GM15510 (cell line): ENCODE data around the gene TSLP.
A peak's percentile ranks its signal among the peaks of the same experiment; 100 is the strongest.

Experiments used
- POLR2A ChIP-seq: IDR thresholded peaks from 3 replicates; pipeline ENCODE4 v1.6.1; 2011; ENCODE audit warnings: borderline replicate concordance; ENCODE audit not compliant: insufficient read length; ENCODE audit errors: extremely low read depth

The TSLP gene

GRCh38 chr5:111075520-111075919 lies 4.0 kb downstream of the TSLP start:
- no peak for TF ChIP-seq POLR2A

- no peak for TF ChIP-seq POLR2A
Measured at GRCh38 chr5:111076091-111076490, 4.6 kb downstream of the TSLP start.

GRCh38 chr5:111077678-111078077 lies 6.2 kb downstream of the TSLP start:
- no peak for TF ChIP-seq POLR2A

GRCh38 chr5:111079846-111080245 lies 8.3 kb downstream of the TSLP start:
- no peak for TF ChIP-seq POLR2A

GRCh38 chr5:111083323-111083722 lies 11.8 kb downstream of the TSLP start:
- no peak for TF ChIP-seq POLR2A

GRCh38 chr5:111092062-111092853 lies 20.7 kb downstream of the TSLP start, which contains the start of gene WDR36:
Gene WDR36, plus strand, starts transcription at chr5:111092348. Its CDS starts 109 bp downstream, at chr5:111092457.
- peak; percentile 77 for TF ChIP-seq POLR2A

- TF ChIP-seq POLR2A = no peak
Measured at GRCh38 chr5:111095982-111096381, 24.5 kb downstream of the TSLP start.

- no peak for TF ChIP-seq POLR2A
Measured at GRCh38 chr5:111099058-111099778, 27.7 kb downstream of the TSLP start.

- TF ChIP-seq POLR2A = no peak
Measured at GRCh38 chr5:111106320-111106948, 34.9 kb downstream of the TSLP start.

- TF ChIP-seq POLR2A = no peak
Measured at GRCh38 chr5:111107371-111107770, 35.9 kb downstream of the TSLP start.

- TF ChIP-seq POLR2A = no peak
Measured at GRCh38 chr5:111111956-111112355, 40.4 kb downstream of the TSLP start.

- no peak for TF ChIP-seq POLR2A
Measured at GRCh38 chr5:111113678-111114077, 42.2 kb downstream of the TSLP start.

- TF ChIP-seq POLR2A = no peak
Measured at GRCh38 chr5:111115229-111115628, 43.7 kb downstream of the TSLP start.

GRCh38 chr5:111116550-111116949 lies 45.0 kb downstream of the TSLP start:
- no peak for TF ChIP-seq POLR2A

GRCh38 chr5:111117136-111117535 lies 45.6 kb downstream of the TSLP start:
- no peak for TF ChIP-seq POLR2A

GRCh38 chr5:111119221-111119620 lies 47.7 kb downstream of the TSLP start:
- TF ChIP-seq POLR2A = no peak

- no peak for TF ChIP-seq POLR2A
Measured at GRCh38 chr5:111119856-111120255, 48.3 kb downstream of the TSLP start.

GRCh38 chr5:111120911-111121310 lies 49.4 kb downstream of the TSLP start:
- no peak for TF ChIP-seq POLR2A
